ENCODE data around the gene MRPL52. TPM values are rescaled to one million over a fixed set of nuclear protein-coding genes. Genes with fewer than 3 reads are reported as not detected.
"Not testable (repeated sequence)": the region's sequence is repeated elsewhere in the genome, so short reads cannot be mapped to it uniquely, and the experiment has no call there.

Gene MRPL52
- total RNA-seq, 1 donor from 2014 or later: 196 TPM

GRCh38 chr14:22845821-22846625 lies 16.3 kb downstream of the MRPL52 start:
- H3K9me3 Mint-ChIP-seq: no peaks in the 10 kb centered on the region
- no peak overlapping the region for H3K4me3 Mint-ChIP-seq
- H3K4me1 Mint-ChIP-seq (ENCODE audit: low read depth): peaks cover under 1% of the 10 kb centered on the region
- no peaks in the 10 kb centered on the region for H3K36me3 Mint-ChIP-seq (ENCODE audit: low read depth)
- H3K27me3 Mint-ChIP-seq (ENCODE audit: insufficient read depth): peaks cover 5% of the 10 kb centered on the region
- no peak for DNase-seq (ENCODE audit: low spot score)
- no peak overlapping the region for H3K27ac Mint-ChIP-seq
- intact Hi-C loops (cut with micrococcal nuclease): no loop called here

GRCh38 chr14:22846811-22847307 lies 17.2 kb downstream of the MRPL52 start:
- Mint-ChIP-seq H3K9me3 (no peaks in the 10 kb centered on the region), H3K36me3 (ENCODE audit: low read depth) (no peaks in the 10 kb centered on the region), H3K4me3 (no peak overlapping the region), H3K27me3 (ENCODE audit: insufficient read depth) (peaks cover 5% of the 10 kb centered on the region), H3K27ac (no peak overlapping the region), H3K4me1 (ENCODE audit: low read depth) (peaks cover 9% of the 10 kb centered on the region)
- intact Hi-C loops (cut with micrococcal nuclease): no loop called here
- no peak for DNase-seq (ENCODE audit: low spot score)

GRCh38 chr14:22847661-22848341 lies 18.1 kb downstream of the MRPL52 start:
- H3K4me1 Mint-ChIP-seq (ENCODE audit: low read depth): peaks cover 12% of the 10 kb centered on the region
- H3K36me3 Mint-ChIP-seq (ENCODE audit: low read depth): no peaks in the 10 kb centered on the region
- H3K27me3 Mint-ChIP-seq (ENCODE audit: insufficient read depth): peaks cover 5% of the 10 kb centered on the region
- intact Hi-C loops (cut with micrococcal nuclease): no loop called here
- H3K27ac Mint-ChIP-seq: no peak overlapping the region
- no peaks in the 10 kb centered on the region for H3K9me3 Mint-ChIP-seq
- no peak overlapping the region for H3K4me3 Mint-ChIP-seq
- no peak for DNase-seq (ENCODE audit: low spot score)

GRCh38 chr14:22848351-22849164 lies 18.9 kb downstream of the MRPL52 start:
- no peak overlapping the region for H3K4me3 Mint-ChIP-seq
- no peak for DNase-seq (ENCODE audit: low spot score)
- H3K27me3 Mint-ChIP-seq (ENCODE audit: insufficient read depth): peaks cover 5% of the 10 kb centered on the region
- no peaks in the 10 kb centered on the region for H3K9me3 Mint-ChIP-seq
- no peak overlapping the region for H3K27ac Mint-ChIP-seq
- intact Hi-C loops (cut with micrococcal nuclease): no loop called here
- no peaks in the 10 kb centered on the region for H3K36me3 Mint-ChIP-seq (ENCODE audit: low read depth)
- peaks cover 20% of the 10 kb centered on the region for H3K4me1 Mint-ChIP-seq (ENCODE audit: low read depth)

GRCh38 chr14:22849212-22849819 lies 19.6 kb downstream of the MRPL52 start:
- no peak overlapping the region for H3K27ac Mint-ChIP-seq
- H3K4me1 Mint-ChIP-seq (ENCODE audit: low read depth): peaks cover 22% of the 10 kb centered on the region
- no peaks in the 10 kb centered on the region for H3K9me3 Mint-ChIP-seq
- DNase-seq (ENCODE audit: low spot score): no peak
- intact Hi-C loops (cut with micrococcal nuclease): no loop called here
- no peak overlapping the region for H3K4me3 Mint-ChIP-seq
- peaks cover 5% of the 10 kb centered on the region for H3K27me3 Mint-ChIP-seq (ENCODE audit: insufficient read depth)
- no peaks in the 10 kb centered on the region for H3K36me3 Mint-ChIP-seq (ENCODE audit: low read depth)

- peaks cover 34% of the 10 kb centered on the region for H3K4me1 Mint-ChIP-seq (ENCODE audit: low read depth)
- H3K27me3 Mint-ChIP-seq (ENCODE audit: insufficient read depth): peaks cover 7% of the 10 kb centered on the region
- no peak overlapping the region for H3K4me3 Mint-ChIP-seq
- intact Hi-C loops (cut with micrococcal nuclease): loop anchor here (2.0 to 10.0 kb wide), 4 partner anchors 264 to 986 kb away; partner anchors contain the start of gene DAD1
- DNase-seq (ENCODE audit: low spot score): peak; percentile 18
- H3K27ac Mint-ChIP-seq: peak overlapping the region; percentile 58
- peaks cover under 1% of the 10 kb centered on the region for H3K36me3 Mint-ChIP-seq (ENCODE audit: low read depth)
- no peaks in the 10 kb centered on the region for H3K9me3 Mint-ChIP-seq
Measured at GRCh38 chr14:22850944-22851764, 21.5 kb downstream of the MRPL52 start.

GRCh38 chr14:22852178-22852577 lies 22.5 kb downstream of the MRPL52 start:
- H3K27ac Mint-ChIP-seq; DNase-seq (ENCODE audit: low spot score); H3K27me3 Mint-ChIP-seq (ENCODE audit: insufficient read depth); H3K9me3 Mint-ChIP-seq; H3K36me3 Mint-ChIP-seq (ENCODE audit: low read depth); H3K4me3 Mint-ChIP-seq: not testable (repeated sequence)
- intact Hi-C loops (cut with micrococcal nuclease): loop anchor here (2.0 to 10.0 kb wide), 4 partner anchors 193 to 987 kb away; partner anchors contain the start of gene DAD1
- H3K4me1 Mint-ChIP-seq (ENCODE audit: low read depth): peaks cover 38% of the 10 kb centered on the region

GRCh38 chr14:22852599-22852939 lies 22.9 kb downstream of the MRPL52 start:
- peaks cover 3% of the 10 kb centered on the region for H3K36me3 Mint-ChIP-seq (ENCODE audit: low read depth)
- peak overlapping the region; percentile 82 for H3K27ac Mint-ChIP-seq
- intact Hi-C loops (cut with micrococcal nuclease): loop anchor here (2.0 to 10.0 kb wide), 4 partner anchors 194 to 988 kb away; partner anchors contain the start of gene DAD1
- no peak for DNase-seq (ENCODE audit: low spot score)
- H3K4me3 Mint-ChIP-seq: peak overlapping the region; percentile 81
- peaks cover 38% of the 10 kb centered on the region for H3K4me1 Mint-ChIP-seq (ENCODE audit: low read depth)
- no peaks in the 10 kb centered on the region for H3K9me3 Mint-ChIP-seq
- peaks cover 13% of the 10 kb centered on the region for H3K27me3 Mint-ChIP-seq (ENCODE audit: insufficient read depth)

GRCh38 chr14:22852940-22853767 lies 23.5 kb downstream of the MRPL52 start:
- peaks cover 42% of the 10 kb centered on the region for H3K4me1 Mint-ChIP-seq (ENCODE audit: low read depth)
- DNase-seq (ENCODE audit: low spot score): peak; percentile 80
- intact Hi-C loops (cut with micrococcal nuclease): loop anchor here (1.0 to 10.0 kb wide), 11 partner anchors 24 to 988 kb away; partner anchors contain the start of genes DAD1, MRPL52 and OXA1L
- peaks cover 3% of the 10 kb centered on the region for H3K36me3 Mint-ChIP-seq (ENCODE audit: low read depth)
- H3K4me3 Mint-ChIP-seq: peak overlapping the region; percentile 81
- peak overlapping the region; percentile 82 for H3K27ac Mint-ChIP-seq
- peaks cover 13% of the 10 kb centered on the region for H3K27me3 Mint-ChIP-seq (ENCODE audit: insufficient read depth)
- H3K9me3 Mint-ChIP-seq: no peaks in the 10 kb centered on the region

GRCh38 chr14:22854296-22854695 lies 24.6 kb downstream of the MRPL52 start:
- intact Hi-C loops (cut with micrococcal nuclease): loop anchor here (5.0 to 10.0 kb wide), 3 partner anchors 267 to 989 kb away; partner anchors contain the start of gene DAD1

More at GRCh38 chr14:22854296-22854695, 24.6 kb downstream of the MRPL52 start:
- H3K36me3 Mint-ChIP-seq (ENCODE audit: low read depth); DNase-seq (ENCODE audit: low spot score); H3K4me3 Mint-ChIP-seq; H3K27ac Mint-ChIP-seq; H3K9me3 Mint-ChIP-seq: not testable (repeated sequence)
- Mint-ChIP-seq H3K4me1 (ENCODE audit: low read depth) (peaks cover 49% of the 10 kb centered on the region), H3K27me3 (ENCODE audit: insufficient read depth) (peaks cover 14% of the 10 kb centered on the region)

Data from activated T-helper 1 cell treated with anti-CD3 and anti-CD28 coated beads, Interleukin-12 subunit alpha, Interleukin-12 subunit beta, Interleukin-2, Interleukin-4 antibody, amounts not matched to agents 30 ng/mL and 10 ng/mL and 1 ng/mL, durations not matched to agents 14 hours and 24 hours and 36 hours (primary cell).